GM12878 (cell line): ENCODE data around the gene PRR5. TPM values are rescaled to one million over a fixed set of nuclear protein-coding genes. Genes with fewer than 3 reads are reported as not detected.

Experiments used
- BCL3 ChIP-seq: IDR thresholded peaks from 2 replicates; pipeline ENCODE4 v1.6.1; 2011; ENCODE audit warnings: borderline replicate concordance, low read depth, mild to moderate bottlenecking, moderate library complexity, low read length; ENCODE audit not compliant: insufficient read depth, poor library complexity, severe bottlenecking
- BMI1 ChIP-seq: fragments of 450-650 bp; IDR thresholded peaks from 2 replicates; pipeline ENCODE4 v1.6.1; 2016; ENCODE audit warnings: mild to moderate bottlenecking, moderate library complexity, borderline replicate concordance
- ETV6 ChIP-seq, 2 experiments: fragments of 450-650 bp in 1 of 2; IDR thresholded peaks in 1 of 2; conservative IDR thresholded peaks in 1 of 2; 2 replicates each; pipeline ENCODE4 v1.6.1; 2014; ENCODE audit warnings: antibody characterized with exemption in 1 of 2, borderline replicate concordance in 1 of 2, low read depth in 1 of 2, mild to moderate bottlenecking in 1 of 2, moderate library complexity in 1 of 2
- MYB ChIP-seq: fragments of 150-350 bp; IDR thresholded peaks from 2 replicates; pipeline ENCODE4 v1.6.1; 2014; ENCODE audit warnings: mild to moderate bottlenecking, low read depth, low read length, borderline replicate concordance
- NFYA ChIP-seq: IDR thresholded peaks from 2 replicates; pipeline ENCODE4 v1.6.1; 2011; ENCODE audit warnings: low read depth, mild to moderate bottlenecking, low read length, improper control_type of control experiment, borderline replicate concordance
- POLR2AphosphoS5 ChIP-seq: IDR thresholded peaks from 2 replicates; pipeline ENCODE4 v1.6.1; 2011; ENCODE audit warnings: mild to moderate bottlenecking, low read length, inconsistent platforms
- RELB ChIP-seq: fragments of 450-650 bp; IDR thresholded peaks from 2 replicates; pipeline ENCODE4 v1.6.1; 2017; ENCODE audit warnings: low read depth, mild to moderate bottlenecking, moderate library complexity
- SKIL ChIP-seq: fragments of 450-650 bp; IDR thresholded peaks from 2 replicates; pipeline ENCODE4 v1.6.1; 2017; ENCODE audit warnings: mild to moderate bottlenecking, low read depth, inconsistent platforms; ENCODE audit not compliant: poor library complexity, severe bottlenecking
- SMAD1 ChIP-seq: fragments of 450-650 bp; IDR thresholded peaks from 2 replicates; pipeline ENCODE4 v1.6.1; 2018; ENCODE audit warnings: mild to moderate bottlenecking, low read depth; ENCODE audit not compliant: partially characterized antibody
- SRF ChIP-seq, 2 experiments: IDR thresholded peaks; 2 replicates each; pipeline ENCODE4 v1.6.1; 2011; ENCODE audit warnings: low read depth in 2 of 2, low read length in 2 of 2, mild to moderate bottlenecking in 1 of 2, moderate library complexity in 1 of 2
- ZNF592 ChIP-seq: fragments of 450-650 bp; IDR thresholded peaks from 2 replicates; pipeline ENCODE4 v1.6.1; 2017; ENCODE audit warnings: mild to moderate bottlenecking, moderate library complexity
- ZZZ3 ChIP-seq: IDR thresholded peaks from 2 replicates; pipeline ENCODE4 v1.6.1; 2011; ENCODE audit warnings: low read depth; ENCODE audit not compliant: control insufficient read depth, insufficient read length
- polyA plus RNA-seq, 11 experiments: library from polyadenylated mRNA; depleted of rRNA in 4 of 11; unstranded in 6 of 11; stranded (reverse) in 5 of 11; fragments of >200 nt; fragmentation: Nextera tagmentation in 4 of 11; fragmentation: Illumina TruSeq in 1 of 11; extraction: Ambion mirVana in 4 of 11; extraction: Trizol in 1 of 11; gene quantifications; 1 replicate in 1 of 11; 2 replicates in 10 of 11; pipeline versions ENCODE4 v1.2.1 to v1.2.3, GENCODE V29; 2011 to 2016; ENCODE audit warnings: inconsistent platforms in 2 of 11, missing spikeins in 2 of 11, low read depth in 1 of 11
- total RNA-seq, 4 experiments: library from RNA; depleted of rRNA in 3 of 4; stranded (reverse); fragments of >200 nt in 3 of 4; fragmentation: Illumina TruSeq in 1 of 4; extraction: Trizol in 1 of 4; gene quantifications; 2 replicates each; pipeline versions ENCODE4 v1.2.1 to v1.2.3, GENCODE V29; 2013 to 2021

The PRR5 gene
- total and polyA plus RNA-seq, 10 of the 15 experiments (the other 5 are each of a cell fraction or from before 2014, with no cell fraction given): 0.03 to 9.4 (median 1.5) TPM

- TF ChIP-seq SKIL: no peak
- TF ChIP-seq BCL3: no peak
- TF ChIP-seq BMI1: no peak
- 0 out of 4 replicates have a peak, but pooled peaks of 1 of the 2 experiments have one; percentile 27 for TF ChIP-seq SRF (IDR thresholded peaks at IDR 0.05; ENCODE audit: low read depth in 2 of 2, low read length in 2 of 2)
- no peak; a peak in 1 of 4 replicates for TF ChIP-seq ETV6 (conservative IDR thresholded peaks at IDR 0.05 in 1 of 2, IDR thresholded peaks at IDR 0.05 in 1 of 2; ENCODE audit: borderline replicate concordance in 1 of 2, low read depth in 1 of 2)
- no peak for TF ChIP-seq RELB
- TF ChIP-seq POLR2AphosphoS5: no peak
- TF ChIP-seq MYB: no peak
- TF ChIP-seq ZNF592: peak; percentile 80
- TF ChIP-seq ZZZ3: no peak
- TF ChIP-seq NFYA: no peak
- no peak for TF ChIP-seq SMAD1
Observed at GRCh38 chr22:44684506-44685383, 17.3 kb upstream of the PRR5 start (continued).
